GM12891 (cell line): ENCODE measurements around the gene DNAH7.

Experiments used
- PAX5 ChIP-seq: IDR thresholded peaks from 2 replicates; pipeline ENCODE4 v1.6.1; 2011; ENCODE audit warnings: low read length, moderate library complexity, mild to moderate bottlenecking; ENCODE audit not compliant: insufficient read depth, severe bottlenecking
- POLR2A ChIP-seq: IDR thresholded peaks from 2 replicates; pipeline ENCODE4 v1.6.1; 2011; ENCODE audit warnings: low read depth, low read length, control low read depth
- POLR2AphosphoS5 ChIP-seq: IDR thresholded peaks from 2 replicates; pipeline ENCODE4 v1.6.1; 2011; ENCODE audit warnings: low read depth, low read length, control low read depth
- POU2F2 ChIP-seq: IDR thresholded peaks from 2 replicates; pipeline ENCODE4 v1.6.1; 2011; ENCODE audit warnings: low read depth, mild to moderate bottlenecking, control low read depth, low read length, moderate library complexity
- SPI1 ChIP-seq: IDR thresholded peaks from 2 replicates; pipeline ENCODE4 v1.6.1; 2011; ENCODE audit warnings: low read depth, low read length, control low read depth
- TAF1 ChIP-seq: IDR thresholded peaks from 2 replicates; pipeline ENCODE4 v1.6.1; 2011; ENCODE audit warnings: low read depth, low read length, control low read depth

GRCh38 chr2:195824478-195824877 is 244.2 kb downstream of the DNAH7 start:
- TF ChIP-seq TAF1 (no peak), POLR2AphosphoS5 (no peak), POU2F2 (no peak), POLR2A (no peak), SPI1 (no peak), PAX5 (no peak)
